ENCODE measurements around the gene FASTKD3. TPM values are rescaled to one million over a fixed set of nuclear protein-coding genes. Genes with fewer than 3 reads are reported as not detected.

The FASTKD3 gene
- total and polyA plus RNA-seq, 2 donors (not counting 3 experiments of a cell fraction or from before 2014, with no cell fraction given) = 5.5 to 9.6 TPM

DNA sequence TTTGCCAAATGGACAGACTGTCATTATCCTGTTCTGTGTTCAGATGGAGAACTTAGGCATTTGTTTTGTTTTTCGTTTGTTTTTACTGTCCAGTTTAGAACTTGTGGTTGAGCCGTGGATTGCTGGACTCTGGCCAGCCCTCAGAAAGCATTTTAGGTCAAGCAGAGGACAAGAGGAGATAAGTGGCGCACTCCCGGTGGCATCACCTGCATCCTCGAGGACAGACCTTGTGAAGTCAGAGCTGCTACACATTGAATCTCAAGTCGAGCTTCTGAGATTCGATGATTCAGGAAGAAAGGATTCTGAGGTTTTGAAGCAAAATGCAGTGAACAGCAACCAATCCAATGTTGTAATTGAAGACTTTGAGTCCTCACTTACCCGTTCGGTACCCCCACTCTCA lies 9.0 kb upstream of the FASTKD3 start:
- H3K9ac ChIP-seq (replicated peaks; ENCODE audit: extremely low read depth, insufficient read depth, low read length) = no peak overlapping the region
- no peaks in the 10 kb centered on the region for H3K9me3 ChIP-seq (replicated peaks; ENCODE audit: control insufficient read depth, insufficient read depth, low read length)
- dilution Hi-C loops (cut with MboI; ENCODE audit: extremely low pct_ligation_motif_present, low sequenced_read_pairs) (no loop called here), intact Hi-C loops (cut with micrococcal nuclease) (no loop called here)
- TF ChIP-seq POLR2A (IDR thresholded peaks at IDR 0.05; ENCODE audit: low read depth, low read length) = no peak
- TF ChIP-seq JUN (IDR thresholded peaks at IDR 0.05; ENCODE audit: borderline replicate concordance, insufficient read depth, insufficient read length, low read depth) = no peak
- TF ChIP-seq, protein P1, sequence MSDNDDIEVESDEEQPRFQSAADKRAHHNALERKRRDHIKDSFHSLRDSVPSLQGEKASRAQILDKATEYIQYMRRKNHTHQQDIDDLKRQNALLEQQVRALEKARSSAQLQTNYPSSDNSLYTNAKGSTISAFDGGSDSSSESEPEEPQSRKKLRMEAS (IDR thresholded peaks at IDR 0.05; ENCODE audit: insufficient read depth, insufficient read length) = no peak
- no peak overlapping the region for H3K27ac ChIP-seq (ENCODE audit: insufficient read depth, low read depth, low read length)
- ChIA-PET POLR2A (no interaction called here), CTCF (interaction anchor here (1.6 kb wide), 1 partner anchor 9 kb away, joined by 7 read pairs; no protein-coding TSS in a partner anchor)
- FAIRE-seq = no peak
- no peaks in the 10 kb centered on the region for H3K9me1 ChIP-seq (replicated peaks; ENCODE audit: control insufficient read depth, extremely low read depth, insufficient read depth, low read length)
- no peak overlapping the region for H2AFZ ChIP-seq (ENCODE audit: low read depth, low read length)
- peaks cover 15% of the 10 kb centered on the region for H3K79me2 ChIP-seq (ENCODE audit: control insufficient read depth, insufficient read depth, low read length)
- no peaks in the 10 kb centered on the region for H4K20me1 ChIP-seq (replicated peaks; ENCODE audit: control insufficient read depth, extremely low read depth, insufficient read depth, low read length)
- DNase-seq (ENCODE audit: low read depth, low spot score) = no peak
- no peaks in the 10 kb centered on the region for H3K27me3 ChIP-seq (ENCODE audit: control insufficient read depth in 2 of 2, insufficient read depth in 2 of 2, low read length in 2 of 2)
- H3K4me1 ChIP-seq (ENCODE audit: control insufficient read depth, extremely low read depth, insufficient read depth, low read length) = no peaks in the 10 kb centered on the region
- H3K36me3 ChIP-seq (ENCODE audit: control insufficient read depth in 2 of 2, extremely low read depth in 1 of 2, insufficient read depth in 2 of 2, low read length in 2 of 2) = peaks cover 18 to 20% of the 10 kb centered on the region in 2 experiments
- BruUV-seq (replicated peaks) = no TSS peak
- no peak overlapping the region for H3K4me3 ChIP-seq (replicated peaks in 1 of 3; ENCODE audit: insufficient read depth in 1 of 3, low read depth in 1 of 3, low read length in 3 of 3)
- H3K4me2 ChIP-seq (ENCODE audit: insufficient read depth, low read length) = no peak overlapping the region

DNA sequence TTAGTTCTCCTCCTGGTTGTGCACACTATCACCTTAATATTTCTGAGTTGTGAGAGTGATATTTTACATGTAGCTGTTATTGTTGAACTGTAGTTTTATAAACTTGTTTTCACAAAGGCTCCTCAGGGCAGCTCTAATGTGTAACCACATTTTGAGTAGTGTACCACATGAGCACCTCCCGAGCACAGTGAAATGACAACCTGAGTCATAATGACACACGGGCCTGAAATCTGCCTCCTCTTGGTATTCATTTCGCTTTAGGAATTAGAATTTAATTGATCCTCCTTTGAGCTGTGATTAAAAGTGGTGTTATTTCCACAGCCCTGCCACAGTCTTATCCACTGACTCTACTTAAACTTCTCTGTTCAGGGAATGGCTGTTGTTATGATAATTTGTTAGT lies 8.0 kb upstream of the FASTKD3 start:
- H4K20me1 ChIP-seq (replicated peaks; ENCODE audit: control insufficient read depth, extremely low read depth, insufficient read depth, low read length) = no peaks in the 10 kb centered on the region
- BruUV-seq (replicated peaks) = no TSS peak
- no peaks in the 10 kb centered on the region for H3K27me3 ChIP-seq (ENCODE audit: control insufficient read depth in 2 of 2, insufficient read depth in 2 of 2, low read length in 2 of 2)
- no peak overlapping the region for H3K4me2 ChIP-seq (ENCODE audit: insufficient read depth, low read length)
- H2AFZ ChIP-seq (ENCODE audit: low read depth, low read length) = no peak overlapping the region
- H3K9ac ChIP-seq (replicated peaks; ENCODE audit: extremely low read depth, insufficient read depth, low read length) = no peak overlapping the region
- dilution Hi-C loops (cut with MboI; ENCODE audit: extremely low pct_ligation_motif_present, low sequenced_read_pairs) (no loop called here), intact Hi-C loops (cut with micrococcal nuclease) (no loop called here)
- no peak overlapping the region for H3K4me3 ChIP-seq (replicated peaks in 1 of 3; ENCODE audit: insufficient read depth in 1 of 3, low read depth in 1 of 3, low read length in 3 of 3)
- TF ChIP-seq GATA2 (IDR thresholded peaks at IDR 0.05; ENCODE audit: insufficient read depth, insufficient read length, low read depth, low read length) (no peak), POLR2A (IDR thresholded peaks at IDR 0.05; ENCODE audit: low read depth, low read length) (no peak)
- TF ChIP-seq, protein P1 (IDR thresholded peaks at IDR 0.05; ENCODE audit: insufficient read depth, insufficient read length) = no peak
- peaks cover 25% of the 10 kb centered on the region for H3K79me2 ChIP-seq (ENCODE audit: control insufficient read depth, insufficient read depth, low read length)
- H3K9me1 ChIP-seq (replicated peaks; ENCODE audit: control insufficient read depth, extremely low read depth, insufficient read depth, low read length) = no peaks in the 10 kb centered on the region
- H3K4me1 ChIP-seq (ENCODE audit: control insufficient read depth, extremely low read depth, insufficient read depth, low read length) = no peaks in the 10 kb centered on the region
- no peak overlapping the region for H3K27ac ChIP-seq (ENCODE audit: insufficient read depth, low read depth, low read length)
- DNase-seq (ENCODE audit: low read depth, low spot score) (no peak), FAIRE-seq (no peak)
- ChIA-PET POLR2A (no interaction called here), CTCF (interaction anchor here (1.4 to 2.3 kb wide), 3 partner anchors 10 to 20 kb away, joined by 3 to 16 read pairs (median 7); no protein-coding TSS in a partner anchor)
- no peaks in the 10 kb centered on the region for H3K9me3 ChIP-seq (replicated peaks; ENCODE audit: control insufficient read depth, insufficient read depth, low read length)
- peaks cover 15 to 16% of the 10 kb centered on the region in 2 experiments for H3K36me3 ChIP-seq (ENCODE audit: control insufficient read depth in 2 of 2, extremely low read depth in 1 of 2, insufficient read depth in 2 of 2, low read length in 2 of 2)
